Naive B cell (primary cell): Measurements from ENCODE around the gene DENND4A. TPM values are rescaled to one million over a fixed set of nuclear protein-coding genes. Genes with fewer than 3 reads are reported as not detected.
"Not testable (repeated sequence)": the region's sequence is repeated elsewhere in the genome, so short reads cannot be mapped to it uniquely, and the experiment has no call there.

Experiments
- ATAC-seq, 2 donors: fragments of 150-1000 bp; cut with Tn5 transposase; 2 replicates each; pipeline ENCODE4 v1.10.0; 2021; ENCODE audit warnings: low read depth in 2 of 2, mild to moderate bottlenecking in 2 of 2, moderate library complexity in 2 of 2
- DNase-seq: peaks from one replicate; pipeline ENCODE4 v3.0.0; 2022
- H3K27ac Mint-ChIP-seq, 6 donors: one replicate each; pipeline ENCODE4 v1.8.0; 2020 to 2022; ENCODE audit warnings: mild to moderate bottlenecking in 6 of 6, mixed read lengths in 6 of 6, moderate library complexity in 5 of 6, inconsistent platforms in 2 of 6
- H3K27me3 Mint-ChIP-seq, 3 donors: one replicate each; pipeline ENCODE4 v1.8.0; 2021 to 2022; ENCODE audit warnings: mixed read lengths in 3 of 3, mild to moderate bottlenecking in 1 of 3
- H3K36me3 Mint-ChIP-seq, 2 donors: one replicate each; pipeline ENCODE4 v1.8.0; 2020 to 2022; ENCODE audit warnings: mixed read lengths in 2 of 2, inconsistent platforms in 1 of 2, mild to moderate bottlenecking in 1 of 2
- H3K4me1 Mint-ChIP-seq, 3 donors: one replicate each; pipeline ENCODE4 v1.8.0; 2020 to 2022; ENCODE audit warnings: mixed read lengths in 3 of 3, inconsistent platforms in 1 of 3, mild to moderate bottlenecking in 1 of 3, moderate library complexity in 1 of 3
- H3K4me3 Mint-ChIP-seq, 8 donors: one replicate each; pipeline ENCODE4 v1.8.0; 2020 to 2022; ENCODE audit warnings: mild to moderate bottlenecking in 8 of 8, mixed read lengths in 8 of 8, moderate library complexity in 8 of 8, inconsistent platforms in 2 of 8
- H3K9me3 Mint-ChIP-seq, 7 donors: one replicate each; pipeline ENCODE4 v1.8.0; 2020 to 2022; ENCODE audit warnings: mixed read lengths in 7 of 7, mild to moderate bottlenecking in 5 of 7, inconsistent platforms in 2 of 7, moderate library complexity in 1 of 7
- polyA plus RNA-seq, 6 donors: library from polyadenylated mRNA; unstranded; fragments of 300-500 nt; fragmentation: Illumina TruSeq; gene quantifications; one replicate each; pipeline ENCODE4 v1.2.3, GENCODE V29; 2021; ENCODE audit warnings: low read depth in 6 of 6

DENND4A gene
- polyA plus RNA-seq, 6 donors from 2014 or later: 18.3 to 38.9 (median 26.8) TPM

DNA sequence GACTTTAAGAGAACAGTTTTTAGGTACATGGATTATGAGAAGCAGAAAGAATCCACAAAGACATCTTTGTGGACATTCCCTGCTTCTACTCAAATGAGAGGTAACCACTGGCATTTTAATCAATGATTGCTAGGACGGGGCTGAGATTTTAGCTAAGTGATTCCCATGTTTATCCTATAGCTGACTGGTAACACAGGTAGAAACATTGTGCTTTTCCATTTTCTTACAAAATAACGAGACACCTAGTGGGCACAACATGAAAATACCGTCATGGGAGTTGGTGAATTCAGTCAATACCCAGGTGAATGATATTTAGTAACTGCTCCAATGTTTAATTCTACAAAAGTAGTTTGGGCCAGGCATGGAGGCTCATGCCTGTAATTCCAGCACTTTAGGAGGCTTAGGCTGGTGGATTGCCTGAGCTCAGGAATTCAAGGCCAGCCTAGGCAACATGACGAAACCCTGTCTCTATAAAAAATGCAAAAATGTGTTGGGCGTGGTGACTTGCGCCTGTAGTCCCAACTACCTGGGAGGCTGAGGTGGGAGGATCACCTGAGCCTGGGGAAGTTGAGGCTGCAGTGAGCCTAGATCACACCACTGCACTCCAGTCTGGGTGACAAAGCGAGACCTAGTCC, 37.2 kb upstream of the DENND4A start:
- H3K27ac Mint-ChIP-seq: peak overlapping the region; percentile 31 to 91 (median 72)
- DNase-seq: peak; percentile 35

DNA sequence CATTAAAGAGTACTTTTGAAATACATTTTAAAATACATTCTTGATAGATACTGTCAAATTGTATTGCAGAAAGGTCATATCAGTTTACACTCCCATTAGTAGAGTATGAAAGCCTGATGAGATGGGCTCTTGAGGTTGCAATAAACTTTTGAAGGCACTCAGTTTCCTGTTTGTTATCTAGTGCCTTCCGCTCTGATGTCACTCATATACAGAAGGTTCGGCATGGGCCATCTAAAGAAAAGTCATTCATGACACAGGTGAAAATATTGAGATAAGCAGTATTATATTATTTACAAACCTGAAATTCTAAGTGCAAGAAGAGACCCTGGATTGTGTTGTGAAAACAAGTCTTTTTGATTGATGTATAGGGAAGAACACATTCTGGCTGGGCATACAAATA, 36.5 kb upstream of the DENND4A start:
- Mint-ChIP-seq H3K4me3 (peak overlapping the region in 2 of 8 donors; percentile 38 to 40), H3K27me3 (no peaks in the 10 kb centered on the region), H3K4me1 (peaks cover 35 to 68% (median 46%) of the 10 kb centered on the region in 3 donors), H3K36me3 (no peaks in the 10 kb centered on the region), H3K9me3 (no peaks in the 10 kb centered on the region), H3K27ac (peak overlapping the region in 5 of 6 donors; percentile 71 to 91 (median 82))
- DNase-seq (no peak), ATAC-seq (no peak)

More for the DNA sequence above, 37.2 kb upstream of the DENND4A start:
- no peak overlapping the region for H3K4me3 Mint-ChIP-seq
- ATAC-seq: peak; percentile 31 to 46
- no peaks in the 10 kb centered on the region for H3K27me3 Mint-ChIP-seq
- H3K4me1 Mint-ChIP-seq: peaks cover 37 to 68% (median 48%) of the 10 kb centered on the region in 3 donors
- no peaks in the 10 kb centered on the region for H3K36me3 Mint-ChIP-seq
- H3K9me3 Mint-ChIP-seq: no peaks in the 10 kb centered on the region

DNA sequence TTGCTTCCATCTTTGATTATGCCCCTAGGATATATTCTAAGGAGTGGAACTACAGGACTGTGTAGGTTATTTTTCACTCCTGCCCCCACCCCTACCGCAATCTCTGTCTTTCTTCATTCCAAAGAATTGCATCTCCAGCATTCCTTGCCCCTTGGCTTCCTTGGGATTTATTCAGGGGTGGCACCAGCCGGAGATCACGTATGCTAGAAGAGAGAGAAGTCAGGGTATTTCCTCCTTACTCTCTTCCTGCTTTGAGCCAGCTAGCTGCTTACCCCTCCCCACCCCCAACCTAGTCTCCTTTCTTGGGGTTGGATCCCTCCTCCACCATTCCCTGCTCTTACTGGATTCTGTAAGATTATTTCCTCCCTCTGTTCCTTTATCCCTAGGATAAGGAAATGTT, 35.0 kb upstream of the DENND4A start:
- ATAC-seq (peak; percentile 62 to 64), DNase-seq (no peak)
- H3K4me3 Mint-ChIP-seq: peak overlapping the region; percentile 12 to 87 (median 60)
- H3K27me3 Mint-ChIP-seq: no peaks in the 10 kb centered on the region
- H3K27ac Mint-ChIP-seq: peak overlapping the region in 5 of 6 donors; percentile 58 to 92 (median 90)
- no peaks in the 10 kb centered on the region for H3K9me3 Mint-ChIP-seq
- H3K36me3 Mint-ChIP-seq: no peaks in the 10 kb centered on the region
- peaks cover 24 to 68% (median 34%) of the 10 kb centered on the region in 3 donors for H3K4me1 Mint-ChIP-seq

DNA sequence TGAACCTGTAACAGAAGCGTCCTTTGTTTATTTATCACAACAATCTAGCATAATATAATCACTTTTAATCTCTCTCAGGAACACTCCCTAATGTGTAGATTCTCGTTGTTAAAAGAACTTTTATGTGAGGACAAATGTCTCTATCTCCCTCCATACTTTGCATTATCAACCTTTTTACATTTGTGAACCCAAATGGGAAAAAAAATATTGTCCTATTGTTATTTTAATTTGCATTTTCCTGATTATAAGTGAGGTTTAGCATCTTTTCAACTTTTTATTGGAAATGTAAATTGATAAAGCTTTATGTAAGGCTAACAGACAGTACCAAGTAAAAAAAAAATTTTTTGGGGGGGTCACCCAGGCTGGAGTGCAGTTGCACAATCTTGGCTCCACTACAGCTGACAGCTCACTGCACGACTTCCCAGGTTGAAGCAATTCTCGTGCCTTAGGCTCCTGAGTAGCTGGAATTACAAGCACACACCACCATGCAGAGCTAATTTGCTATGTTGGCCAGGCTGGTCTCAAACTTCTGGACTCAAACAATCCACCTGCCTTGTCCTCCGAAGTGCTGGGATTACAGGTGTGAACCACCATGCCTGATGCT, 33.0 kb upstream of the DENND4A start:
- no peak for ATAC-seq
- H3K9me3 Mint-ChIP-seq: no peaks in the 10 kb centered on the region
- H3K27me3 Mint-ChIP-seq: no peaks in the 10 kb centered on the region
- H3K36me3 Mint-ChIP-seq: no peaks in the 10 kb centered on the region
- H3K4me1 Mint-ChIP-seq: peaks cover 36 to 81% (median 51%) of the 10 kb centered on the region in 3 donors
- DNase-seq: no peak
- H3K27ac Mint-ChIP-seq: peak overlapping the region in 2 of 6 donors; percentile 12 to 100
- no peak overlapping the region for H3K4me3 Mint-ChIP-seq

DNA sequence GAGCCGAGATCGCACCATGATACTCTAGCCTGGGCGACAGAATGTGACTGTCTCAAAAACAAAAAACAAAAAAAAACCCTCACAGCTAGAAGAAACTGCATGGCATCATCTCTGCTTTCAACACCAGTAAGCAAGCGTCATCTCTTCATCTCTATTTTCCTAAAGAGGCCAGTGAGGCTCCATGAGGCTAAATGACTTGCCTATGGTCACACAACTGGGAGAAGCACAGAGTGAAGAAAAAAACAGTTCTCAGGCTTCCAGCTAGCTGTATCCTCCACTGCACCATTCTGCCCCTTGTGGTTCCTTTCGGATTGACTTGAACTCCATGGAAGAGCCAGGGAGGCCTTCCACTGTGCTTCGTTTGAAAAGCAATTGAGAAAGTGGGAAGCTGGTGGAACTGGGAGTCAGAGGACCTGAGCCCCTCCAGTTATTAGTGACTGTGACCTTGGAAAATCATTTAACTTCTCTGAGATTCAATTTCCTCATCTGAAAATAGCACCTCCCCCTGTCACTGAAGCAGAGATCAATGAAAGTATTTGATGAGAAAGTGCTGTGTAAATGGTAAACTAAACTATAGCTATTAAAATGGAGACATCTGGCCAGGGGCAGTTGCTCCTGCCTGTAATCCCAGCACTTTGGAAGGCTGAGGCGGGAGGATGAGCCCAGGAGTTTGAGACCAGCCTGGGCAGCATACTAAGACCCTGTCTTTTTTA, 32.1 kb upstream of the DENND4A start:
- Mint-ChIP-seq H3K9me3 (no peaks in the 10 kb centered on the region), H3K36me3 (no peaks in the 10 kb centered on the region), H3K27me3 (no peaks in the 10 kb centered on the region), H3K4me1 (peaks cover 42 to 85% (median 56%) of the 10 kb centered on the region in 3 donors), H3K4me3 (peak overlapping the region in 3 of 8 donors; percentile 29 to 47 (median 37)), H3K27ac (peak overlapping the region; percentile 3 to 100 (median 76))
- ATAC-seq (peak; percentile 45 to 53), DNase-seq (no peak)

DNA sequence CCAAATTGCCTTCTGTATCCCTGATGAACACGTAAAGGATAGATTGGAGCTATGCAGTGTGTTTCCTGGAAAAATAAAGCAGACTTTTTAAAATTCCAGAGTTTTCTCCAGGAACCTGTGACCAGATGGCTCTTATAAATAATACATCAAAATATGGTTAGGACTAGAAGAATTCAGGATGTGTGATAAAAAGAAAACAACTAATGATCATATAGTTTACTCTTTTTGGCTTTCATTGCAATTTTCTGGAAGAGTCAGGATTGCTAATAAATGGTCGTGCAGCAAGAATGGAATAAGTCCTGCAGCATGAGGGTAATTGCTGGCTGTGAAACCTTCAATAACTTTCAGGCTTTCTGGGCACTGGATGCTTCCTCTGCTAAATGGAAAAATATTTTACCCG, 30.2 kb upstream of the DENND4A start:
- H3K27me3 Mint-ChIP-seq: no peaks in the 10 kb centered on the region
- DNase-seq (no peak), ATAC-seq (no peak)
- no peaks in the 10 kb centered on the region for H3K9me3 Mint-ChIP-seq
- peaks cover 39 to 81% (median 53%) of the 10 kb centered on the region in 3 donors for H3K4me1 Mint-ChIP-seq
- peak overlapping the region; percentile 65 to 100 (median 86) for H3K27ac Mint-ChIP-seq
- peak overlapping the region in 4 of 8 donors; percentile 22 to 78 (median 36) for H3K4me3 Mint-ChIP-seq
- H3K36me3 Mint-ChIP-seq: peaks cover 0 to 5% of the 10 kb centered on the region in 2 donors

DNA sequence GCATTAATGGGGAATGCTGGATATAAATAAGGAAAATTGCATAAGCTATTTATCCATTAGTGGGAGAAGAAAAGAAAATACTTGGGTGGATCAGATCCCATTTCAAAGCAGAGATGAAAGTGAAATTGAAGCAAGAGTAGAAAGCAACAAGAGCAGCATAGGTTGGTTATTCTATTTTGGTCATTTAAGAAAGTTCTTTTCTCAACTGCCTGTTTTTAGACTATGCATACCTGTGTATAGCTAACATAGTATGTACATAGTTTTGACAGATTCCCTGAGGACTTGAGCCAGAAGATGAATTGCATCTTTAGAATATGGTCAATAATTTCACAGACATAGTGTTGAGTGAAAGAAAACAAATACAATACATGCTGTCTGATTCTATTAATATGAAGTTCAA, 29.0 kb upstream of the DENND4A start:
- H3K27ac Mint-ChIP-seq: peak overlapping the region; percentile 97 to 100 (median 100)
- H3K27me3 Mint-ChIP-seq: no peaks in the 10 kb centered on the region
- peaks cover 40 to 79% (median 53%) of the 10 kb centered on the region in 3 donors for H3K4me1 Mint-ChIP-seq

DNA sequence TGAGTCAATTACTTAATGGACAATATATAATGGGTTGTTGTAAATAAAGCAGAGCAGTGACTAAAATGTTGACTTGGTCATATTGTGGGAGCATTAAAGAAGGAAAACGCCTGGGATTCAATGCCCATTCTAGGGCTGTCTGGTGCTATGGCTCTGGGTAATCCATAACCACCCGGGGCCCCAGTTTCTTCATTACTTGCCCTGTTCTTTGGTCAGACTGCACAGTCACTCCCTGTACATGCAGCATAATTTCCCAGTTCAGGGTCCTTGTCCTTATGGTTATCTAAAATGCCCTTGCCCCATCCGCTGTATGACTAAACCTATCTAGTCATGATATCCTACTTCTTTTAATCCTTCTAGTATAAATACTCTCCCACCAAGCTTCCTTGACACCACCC, 27.5 kb upstream of the DENND4A start:
- H3K27me3 Mint-ChIP-seq: no peaks in the 10 kb centered on the region
- H3K9me3 Mint-ChIP-seq: peaks cover 0 to 5% (median 0%) of the 10 kb centered on the region in 7 donors
- DNase-seq (no peak), ATAC-seq (no peak)
- peak overlapping the region; percentile 97 to 100 (median 100) for H3K27ac Mint-ChIP-seq
- peaks cover 0 to 5% of the 10 kb centered on the region in 2 donors for H3K36me3 Mint-ChIP-seq
- H3K4me1 Mint-ChIP-seq: peaks cover 41 to 85% (median 55%) of the 10 kb centered on the region in 3 donors
- peak overlapping the region; percentile 25 to 86 (median 72) for H3K4me3 Mint-ChIP-seq

More for the DNA sequence above, 29.0 kb upstream of the DENND4A start:
- peaks cover 0 to 5% of the 10 kb centered on the region in 2 donors for H3K36me3 Mint-ChIP-seq
- ATAC-seq (no peak), DNase-seq (no peak)
- peak overlapping the region; percentile 3 to 86 (median 76) for H3K4me3 Mint-ChIP-seq
- H3K9me3 Mint-ChIP-seq: peaks cover 0 to 5% (median 0%) of the 10 kb centered on the region in 7 donors

DNA sequence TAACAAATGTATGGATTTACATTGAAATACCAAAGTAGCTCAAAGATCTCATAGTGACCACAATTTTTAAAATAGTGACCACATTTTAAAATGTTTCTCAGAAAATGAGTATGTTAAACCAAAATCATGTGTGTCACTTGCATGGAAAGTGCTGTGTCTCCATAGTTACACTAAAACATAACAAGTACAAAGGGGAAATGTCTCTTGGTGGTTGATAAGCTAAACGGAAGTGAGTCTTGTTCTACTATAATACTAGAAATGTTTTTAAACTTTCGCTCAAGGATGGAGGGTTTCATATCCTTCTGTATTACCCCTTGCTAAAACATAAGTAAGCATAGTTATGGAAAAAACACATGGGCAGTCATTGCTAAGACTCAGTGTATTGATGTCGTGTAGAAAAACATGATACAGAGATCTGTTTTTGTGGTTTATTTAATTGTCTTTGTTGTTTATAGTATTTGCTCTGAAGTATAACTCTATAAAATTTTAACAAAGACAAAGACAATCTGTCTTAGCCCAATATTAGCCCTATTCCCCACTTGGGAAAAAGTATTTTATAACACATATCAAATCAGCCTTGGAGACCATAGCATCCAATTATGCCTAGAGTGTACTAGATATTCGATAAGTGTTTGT, 27.0 kb upstream of the DENND4A start:
- H3K36me3 Mint-ChIP-seq: peaks cover 0 to 5% of the 10 kb centered on the region in 2 donors

DNA sequence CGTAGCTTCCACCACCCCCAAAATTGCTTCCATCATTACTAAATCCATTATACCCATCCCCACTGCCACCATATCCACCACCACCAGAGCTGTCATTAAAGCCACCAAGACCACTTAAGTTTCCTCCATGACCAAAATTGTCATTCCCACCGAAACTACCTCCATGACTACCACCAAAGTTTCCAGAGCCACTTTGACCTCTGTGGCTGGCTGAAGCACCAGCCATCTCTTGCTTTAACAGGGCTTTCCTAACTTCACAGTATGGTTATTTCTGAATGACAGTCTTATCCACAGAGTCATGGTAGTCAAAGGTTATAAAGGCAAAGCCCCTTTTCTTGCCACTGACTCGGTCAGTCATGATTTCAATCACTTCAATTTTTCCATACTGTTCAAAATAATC, 24.3 kb upstream of the DENND4A start:
- no peak for ATAC-seq

More for the DNA sequence above, 27.0 kb upstream of the DENND4A start:
- H3K9me3 Mint-ChIP-seq: peaks cover 0 to 5% (median 0%) of the 10 kb centered on the region in 7 donors
- peak overlapping the region; percentile 97 to 100 (median 100) for H3K27ac Mint-ChIP-seq
- peak overlapping the region; percentile 25 to 86 (median 72) for H3K4me3 Mint-ChIP-seq
- DNase-seq: peak; percentile 88
- H3K27me3 Mint-ChIP-seq: no peaks in the 10 kb centered on the region
- H3K4me1 Mint-ChIP-seq: peaks cover 38 to 85% (median 56%) of the 10 kb centered on the region in 3 donors
- ATAC-seq: peak; percentile 88 to 91

DNA sequence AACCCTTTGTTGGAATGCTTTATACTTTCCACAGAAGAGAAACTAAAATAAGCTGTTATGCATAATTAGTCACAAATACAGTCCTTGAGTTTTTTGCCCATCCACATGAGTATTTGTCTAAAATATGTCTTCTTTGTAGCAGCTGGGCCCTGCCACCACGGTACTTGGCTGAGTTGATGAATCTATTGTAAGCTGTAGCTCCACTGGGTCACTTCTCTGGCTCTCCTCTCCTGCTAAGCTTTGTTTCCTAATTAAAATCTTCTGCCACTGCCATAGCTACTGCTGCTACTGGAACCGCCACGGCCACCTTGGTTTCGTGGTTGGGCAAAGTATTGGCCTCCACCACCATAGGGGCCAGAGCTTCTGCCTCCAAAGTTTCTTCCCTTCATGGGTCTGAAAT, 23.9 kb upstream of the DENND4A start:
- H3K27ac Mint-ChIP-seq: peak overlapping the region; percentile 54 to 100 (median 88)
- H3K27me3 Mint-ChIP-seq, H3K36me3 Mint-ChIP-seq, ATAC-seq, DNase-seq: not testable (repeated sequence)
- peak overlapping the region in 4 of 8 donors; percentile 3 to 31 (median 13) for H3K4me3 Mint-ChIP-seq
- H3K4me1 Mint-ChIP-seq: peaks cover 34 to 65% (median 51%) of the 10 kb centered on the region in 3 donors
- peaks cover 2 to 11% (median 5%) of the 10 kb centered on the region in 7 donors for H3K9me3 Mint-ChIP-seq

More for the DNA sequence above, 24.3 kb upstream of the DENND4A start:
- no peak for DNase-seq
- Mint-ChIP-seq H3K36me3 (peaks cover 5 to 8% of the 10 kb centered on the region in 2 donors), H3K9me3 (peaks cover 2 to 11% (median 5%) of the 10 kb centered on the region in 7 donors), H3K27ac (peak overlapping the region; percentile 43 to 100 (median 88)), H3K4me3 (peak overlapping the region in 3 of 8 donors; percentile 3 to 23 (median 3)), H3K4me1 (peaks cover 39 to 69% (median 56%) of the 10 kb centered on the region in 3 donors), H3K27me3 (no peaks in the 10 kb centered on the region)

DNA sequence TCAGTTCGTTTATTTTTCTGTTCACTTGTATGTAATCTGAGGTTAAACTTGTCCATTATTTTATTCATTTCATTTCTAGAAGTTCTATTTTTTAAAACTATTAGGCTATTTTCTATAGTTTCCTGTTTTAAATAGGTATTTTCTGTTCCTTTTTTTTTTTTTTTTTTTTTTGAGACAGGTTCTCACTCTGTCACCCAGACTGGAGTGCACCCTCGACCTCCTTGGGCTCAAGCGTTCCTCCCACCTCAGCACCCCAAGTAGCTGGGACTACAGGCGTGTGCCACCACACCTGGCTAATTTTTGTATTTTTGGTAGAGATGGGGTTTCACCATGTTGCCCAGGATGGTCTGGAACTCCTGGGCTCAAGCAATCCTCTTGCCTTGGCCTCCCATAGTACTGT, 22.2 kb upstream of the DENND4A start:
- H3K9me3 Mint-ChIP-seq: peaks cover 2 to 11% (median 5%) of the 10 kb centered on the region in 7 donors
- H3K4me3 Mint-ChIP-seq: peak overlapping the region; percentile 2 to 80 (median 54)
- H3K27ac Mint-ChIP-seq: peak overlapping the region; percentile 88 to 100 (median 94)
- H3K36me3 Mint-ChIP-seq, H3K27me3 Mint-ChIP-seq: not testable (repeated sequence)
- H3K4me1 Mint-ChIP-seq: peaks cover 22 to 47% (median 34%) of the 10 kb centered on the region in 3 donors
- DNase-seq (peak; percentile 47), ATAC-seq (peak; percentile 27 to 34)
